Endometrial microvascular endothelial cells (primary cell): ENCODE data around the gene MFF. TPM values are rescaled to one million over a fixed set of nuclear protein-coding genes. Genes with fewer than 3 reads are reported as not detected.
"Not testable (repeated sequence)": the region's sequence is repeated elsewhere in the genome, so short reads cannot be mapped to it uniquely, and the experiment has no call there.

Experiments
- in situ Hi-C: cut with HindIII; loops from 2 replicates; pipeline ENCODE4 v1.10.0; 2017; ENCODE audit warnings: low sequenced_read_pairs, low pct_unique_long_range_greater_than_20kb; ENCODE audit errors: inconsistent ontology term
- total RNA-seq: library from RNA; depleted of rRNA; stranded (reverse); fragments of >200 nt; gene quantifications from one replicate; pipeline ENCODE4 v1.2.3, GENCODE V29; 2015; ENCODE audit errors: inconsistent ontology term

The MFF gene
- total RNA-seq, 1 donor from 2014 or later: 70.0 TPM

- in situ Hi-C loops: no loop called here
Observed at GRCh38 chr2:227324642-227324994, 433 bp upstream of the MFF start.

GRCh38 chr2:227325839-227326195 lies 766 bp downstream of the MFF start:
- in situ Hi-C loops: no loop called here

GRCh38 chr2:227326783-227327182 lies 1.7 kb downstream of the MFF start:
- in situ Hi-C loops: no loop called here

GRCh38 chr2:227335713-227336112 lies 10.7 kb downstream of the MFF start:
- in situ Hi-C loops: no loop called here

- in situ Hi-C loops: no loop called here
Observed at GRCh38 chr2:227337442-227337841, 12.4 kb downstream of the MFF start.

- in situ Hi-C loops: no loop called here
Observed at GRCh38 chr2:227339098-227339599, 14.1 kb downstream of the MFF start.

- in situ Hi-C loops: no loop called here
Observed at GRCh38 chr2:227340106-227340505, 15.1 kb downstream of the MFF start.

GRCh38 chr2:227341553-227341952 lies 16.5 kb downstream of the MFF start:
- in situ Hi-C loops: no loop called here

- in situ Hi-C loops: no loop called here
Observed at GRCh38 chr2:227344231-227344630, 19.2 kb downstream of the MFF start.

GRCh38 chr2:227347117-227347516 lies 22.1 kb downstream of the MFF start:
- in situ Hi-C loops: no loop called here

GRCh38 chr2:227348324-227348723 lies 23.3 kb downstream of the MFF start:
- in situ Hi-C loops: no loop called here

GRCh38 chr2:227349989-227350612 lies 25.1 kb downstream of the MFF start:
- in situ Hi-C loops: no loop called here

GRCh38 chr2:227351639-227352038 lies 26.6 kb downstream of the MFF start:
- in situ Hi-C loops: no loop called here

GRCh38 chr2:227360351-227360750 lies 35.3 kb downstream of the MFF start:
- in situ Hi-C loops: no loop called here

GRCh38 chr2:227363756-227364155 lies 38.7 kb downstream of the MFF start:
- in situ Hi-C loops: no loop called here

- in situ Hi-C loops: not testable (repeated sequence)
Observed at GRCh38 chr2:227364585-227365263, 39.7 kb downstream of the MFF start.

GRCh38 chr2:227365833-227366232 lies 40.8 kb downstream of the MFF start:
- in situ Hi-C loops: no loop called here

GRCh38 chr2:227366769-227367426 lies 41.8 kb downstream of the MFF start:
- in situ Hi-C loops: no loop called here

- in situ Hi-C loops: no loop called here
Observed at GRCh38 chr2:227367427-227367795, 42.4 kb downstream of the MFF start.

GRCh38 chr2:227368574-227368973 lies 43.5 kb downstream of the MFF start:
- in situ Hi-C loops: no loop called here
